NCI-H748 (cell line): ENCODE data around the gene PPFIBP2.

Experiments used
- DNase-seq: peaks from one replicate; lab custom pipeline; 2025; ENCODE audit not compliant: unreplicated experiment; lab: John Stamatoyannopoulos, UW

Gene PPFIBP2

DNA sequence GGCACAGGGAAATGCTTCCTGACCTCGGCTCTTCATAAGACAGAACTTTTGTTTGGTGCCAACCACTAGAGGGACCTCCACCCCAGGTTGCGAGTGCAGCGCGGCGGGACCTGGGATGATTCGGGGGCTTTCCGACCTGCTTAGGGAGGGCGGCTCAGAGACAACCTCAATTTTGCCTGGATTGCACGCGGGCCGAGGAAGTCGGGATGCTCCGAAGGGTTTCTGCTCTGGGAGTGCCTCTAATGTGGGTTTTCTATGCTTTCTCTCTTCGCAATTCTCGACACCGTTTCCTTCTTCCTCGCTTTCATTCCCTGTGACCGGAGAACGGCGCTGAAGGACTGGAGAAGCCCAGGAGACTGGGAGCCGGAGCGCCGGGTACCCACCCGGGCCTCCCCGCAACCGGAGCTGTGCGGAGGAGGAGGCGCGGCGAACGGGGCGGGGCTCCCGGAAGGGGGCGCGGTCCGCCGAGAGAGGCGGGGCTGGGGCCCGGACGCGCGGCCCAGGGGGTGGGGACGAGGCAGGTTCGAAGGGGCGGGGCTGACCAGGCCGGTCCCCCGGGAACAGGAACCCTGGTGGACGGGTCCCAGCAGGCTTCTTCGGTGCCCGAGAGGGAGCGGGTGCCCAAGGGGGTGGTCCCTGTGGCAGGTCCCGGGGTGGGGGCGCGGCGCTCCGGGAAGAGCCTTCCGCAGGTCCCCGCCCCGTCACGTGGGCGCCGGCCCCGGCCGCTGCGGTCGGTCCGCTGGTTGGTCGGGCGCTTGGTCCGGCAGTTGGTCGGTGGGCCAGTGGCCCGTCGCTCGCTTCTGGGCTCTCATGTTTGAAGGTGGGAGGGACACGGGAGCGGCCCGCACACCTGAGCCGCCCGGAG is at the start of gene PPFIBP2:
TSS of gene PPFIBP2 (plus strand) at position 766 of the 865 bp plus-strand sequence. CDS start 35,477 bp downstream, outside the sequence.
- DNase-seq, result peak; percentile 73

DNA sequence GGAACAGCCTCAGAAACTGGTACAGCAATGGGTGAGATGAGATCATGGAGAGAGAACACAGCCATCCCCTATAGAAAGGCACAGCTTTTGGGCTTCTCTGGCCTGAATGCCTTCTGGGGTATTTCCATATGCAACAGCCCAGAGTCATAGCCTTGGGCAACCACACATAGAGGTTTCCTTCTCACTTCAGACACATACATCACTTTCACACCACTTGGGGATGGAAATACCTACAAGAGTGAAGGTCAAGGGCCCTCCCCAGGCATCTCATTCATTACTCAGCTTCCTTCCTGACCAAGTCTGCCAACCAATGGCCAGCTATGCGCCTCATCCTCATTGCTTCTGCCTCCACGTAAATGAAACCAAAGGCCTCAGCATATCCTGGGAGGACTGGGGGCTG is 46.1 kb upstream of the PPFIBP2 start:
- DNase-seq, result no peak

DNA sequence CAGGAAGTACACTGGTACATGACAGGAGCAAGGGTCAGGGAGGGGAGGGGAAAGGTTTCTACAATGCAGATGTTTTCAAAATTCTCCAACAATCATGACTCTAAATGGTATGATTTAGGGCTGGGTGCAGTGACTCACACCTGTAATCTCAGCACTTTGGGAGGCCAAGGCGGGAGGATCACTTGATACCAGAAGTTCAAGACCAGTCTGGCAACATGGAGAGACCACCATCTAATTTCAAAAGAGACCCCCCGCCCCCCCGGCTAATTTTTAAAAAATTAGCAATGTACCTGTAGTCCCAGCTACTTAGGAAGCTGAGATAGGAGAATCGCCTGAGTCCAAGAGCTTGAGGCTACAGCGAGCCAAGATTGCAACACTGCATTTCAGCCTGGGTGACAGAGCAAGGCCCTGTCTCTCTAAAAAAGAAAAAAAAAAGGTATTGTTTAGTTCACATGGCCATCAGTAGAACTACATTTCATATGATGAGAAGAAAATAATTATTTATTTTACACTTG is 44.4 kb upstream of the PPFIBP2 start:
- DNase-seq, result no peak

DNA sequence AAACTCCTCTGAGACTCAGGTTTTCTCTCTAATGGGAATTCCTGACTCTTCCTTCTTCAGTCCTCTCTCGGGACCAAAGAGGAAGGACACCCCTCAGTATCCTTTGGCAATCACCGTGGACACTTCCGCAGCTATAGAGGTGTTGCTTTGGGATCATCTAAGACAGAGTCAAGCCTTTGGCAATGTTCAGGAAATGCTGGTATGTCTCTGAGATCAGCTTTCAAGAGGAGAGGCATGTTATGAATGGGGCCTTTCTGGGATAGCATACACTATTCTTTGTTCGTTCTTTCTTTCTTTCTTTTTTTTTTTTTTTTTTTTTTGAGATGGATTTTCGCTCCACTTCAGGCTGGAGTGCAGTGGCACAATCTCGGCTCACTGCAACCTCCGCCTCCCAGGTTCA is 42.7 kb upstream of the PPFIBP2 start:
- DNase-seq, result no peak

DNA sequence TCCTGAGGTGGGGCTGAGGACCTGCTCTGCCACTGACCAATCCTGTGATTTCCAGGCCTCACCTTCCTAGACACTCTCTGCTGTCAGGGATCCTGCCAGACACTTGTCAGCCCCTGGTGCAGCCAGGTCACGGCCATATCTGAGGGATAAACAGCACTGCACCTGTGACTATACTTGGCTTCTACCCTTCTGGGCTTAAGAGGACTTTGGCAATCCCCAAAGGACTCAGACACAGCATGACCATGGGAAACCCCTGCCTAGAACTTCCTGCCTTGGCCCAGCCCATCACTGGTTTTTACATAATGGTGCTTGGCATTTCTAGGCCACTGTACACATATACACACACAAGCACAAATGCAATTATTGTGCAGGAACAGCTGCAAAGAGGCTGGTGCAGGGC is 40.1 kb upstream of the PPFIBP2 start:
- DNase-seq, result no peak

DNA sequence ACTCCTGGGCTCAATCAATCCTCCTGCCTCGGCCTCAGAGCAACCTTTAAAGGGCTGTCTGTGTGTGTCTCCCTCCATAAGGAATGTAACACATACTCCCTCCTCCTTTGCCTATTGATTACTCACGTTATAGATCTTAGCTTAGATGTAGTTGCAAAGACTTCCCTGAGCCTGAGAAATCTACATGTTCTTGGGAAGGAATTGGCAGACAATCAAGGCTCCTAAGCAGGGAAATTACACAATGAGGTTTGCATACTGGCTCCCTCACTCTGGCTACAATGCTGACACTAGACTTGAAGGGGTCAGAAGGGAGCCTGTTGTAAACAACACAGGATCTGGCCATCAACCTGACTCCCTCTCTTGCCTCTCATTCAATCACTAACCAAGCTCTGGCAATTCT is 33.7 kb upstream of the PPFIBP2 start:
- DNase-seq, result no peak

DNA sequence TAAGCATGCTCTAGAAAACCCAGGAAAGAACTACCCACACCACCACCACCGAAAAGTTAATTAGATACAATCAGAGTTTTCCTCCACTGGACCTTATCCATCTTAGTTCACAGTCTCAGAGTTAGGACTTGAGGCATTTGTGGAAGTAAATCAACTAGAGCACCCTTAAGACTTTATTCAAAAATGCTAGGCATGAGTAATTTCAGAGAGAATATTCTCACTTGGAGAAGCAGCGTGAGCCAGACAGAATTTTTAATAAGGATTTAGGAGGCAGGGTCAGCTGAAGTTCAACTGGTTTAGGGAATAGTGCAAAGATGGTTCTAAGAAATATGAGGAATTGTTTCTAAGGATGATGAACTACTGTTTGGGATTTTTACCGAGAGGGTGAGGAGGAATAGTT is 29.7 kb upstream of the PPFIBP2 start:
- no peak for DNase-seq

DNA sequence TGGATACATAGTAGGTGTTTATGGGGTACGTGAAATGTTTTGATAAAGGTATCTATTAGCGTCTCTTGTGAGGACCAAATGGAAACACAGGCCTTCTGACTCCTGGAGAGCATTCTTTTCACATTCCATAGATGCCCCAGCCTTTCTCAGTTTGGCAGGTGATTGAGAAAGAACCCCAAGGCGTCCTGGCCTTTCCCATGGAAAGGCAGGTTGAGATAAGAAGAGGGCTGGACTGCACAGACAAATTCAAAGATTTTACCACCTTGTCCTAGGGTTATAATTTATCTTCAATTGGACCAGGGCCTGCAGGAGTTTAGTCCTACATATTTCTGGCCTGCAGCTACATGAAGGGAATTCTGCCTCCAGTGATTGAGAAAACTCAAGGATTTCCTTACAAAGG is 29.2 kb upstream of the PPFIBP2 start:
- DNase-seq, result no peak

DNA sequence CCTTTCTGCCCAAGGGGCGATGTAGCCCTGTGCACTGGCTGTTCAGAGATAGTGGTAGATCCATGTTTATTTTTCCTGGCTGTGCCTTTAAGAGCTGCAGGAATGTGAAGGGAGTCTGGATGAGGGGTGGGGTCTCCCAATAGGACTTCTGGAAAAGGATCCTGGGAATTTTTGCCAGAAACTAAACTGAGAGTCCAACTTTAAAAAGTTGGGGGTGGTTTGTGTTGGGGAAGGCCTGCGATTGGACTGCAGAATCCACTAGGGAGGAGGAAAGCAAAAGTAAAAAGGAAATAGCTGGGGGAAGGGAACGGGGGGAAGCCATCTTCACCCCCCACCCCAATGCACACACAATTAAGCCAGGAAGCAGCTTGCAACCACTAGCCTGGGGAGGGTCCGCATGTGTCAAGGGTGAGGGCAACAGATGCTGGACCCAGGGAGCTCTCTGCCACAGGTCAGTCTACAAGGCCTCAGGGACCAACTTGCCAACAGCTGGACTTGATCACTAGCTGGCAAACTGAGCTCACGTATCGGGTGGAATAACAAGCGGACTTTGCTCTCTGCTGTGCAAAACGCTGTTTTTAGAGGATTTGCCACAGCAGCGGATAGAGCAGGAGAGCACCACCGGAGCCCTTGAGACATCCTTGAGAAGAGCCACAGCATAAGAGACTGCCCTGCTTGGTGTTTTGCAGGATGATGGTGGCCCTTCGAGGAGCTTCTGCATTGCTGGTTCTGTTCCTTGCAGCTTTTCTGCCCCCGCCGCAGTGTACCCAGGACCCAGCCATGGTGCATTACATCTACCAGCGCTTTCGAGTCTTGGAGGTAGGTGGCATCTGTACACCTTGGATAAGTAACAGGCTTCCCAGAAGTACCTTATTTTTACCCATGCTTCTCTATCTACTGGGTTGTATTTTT is 28.4 kb upstream of the PPFIBP2 start, which contains the start of gene OLFML1:
TSS of gene OLFML1 (plus strand) at position 321 of the 912 bp plus-strand sequence. CDS start at position 691, 370 bp downstream.
- no peak for DNase-seq

DNA sequence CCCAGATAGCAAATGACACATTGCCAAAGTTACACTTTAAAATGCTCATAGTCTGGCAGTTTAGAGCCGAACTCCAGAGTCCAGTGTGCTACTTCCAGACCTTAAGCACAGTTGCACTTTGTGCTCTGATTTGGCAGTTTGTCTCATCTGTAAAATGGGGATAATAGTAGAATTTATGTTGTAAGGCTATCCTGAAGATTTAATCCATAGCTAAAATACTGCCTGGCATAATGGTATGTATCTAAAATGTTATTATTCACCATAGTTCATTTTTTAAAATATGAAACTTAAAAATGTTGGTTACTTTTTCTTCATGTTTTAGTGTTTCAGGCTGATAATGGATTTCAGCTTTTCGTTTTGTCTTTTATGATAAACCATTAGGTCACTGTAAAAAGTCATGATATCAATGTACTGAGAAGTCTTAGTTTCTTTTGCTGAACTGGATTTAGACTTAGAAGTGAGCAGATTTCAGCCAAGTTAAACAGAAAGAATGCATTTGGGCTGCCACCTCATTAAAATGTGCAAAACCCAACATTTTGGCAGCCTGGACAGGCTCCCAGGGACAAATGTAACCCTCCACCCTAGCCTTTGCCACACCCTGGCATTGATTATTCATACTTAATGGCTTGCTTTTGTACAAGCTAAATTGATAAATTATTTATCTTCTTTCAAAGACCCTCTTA is 27.6 kb upstream of the PPFIBP2 start:
- no peak for DNase-seq

DNA sequence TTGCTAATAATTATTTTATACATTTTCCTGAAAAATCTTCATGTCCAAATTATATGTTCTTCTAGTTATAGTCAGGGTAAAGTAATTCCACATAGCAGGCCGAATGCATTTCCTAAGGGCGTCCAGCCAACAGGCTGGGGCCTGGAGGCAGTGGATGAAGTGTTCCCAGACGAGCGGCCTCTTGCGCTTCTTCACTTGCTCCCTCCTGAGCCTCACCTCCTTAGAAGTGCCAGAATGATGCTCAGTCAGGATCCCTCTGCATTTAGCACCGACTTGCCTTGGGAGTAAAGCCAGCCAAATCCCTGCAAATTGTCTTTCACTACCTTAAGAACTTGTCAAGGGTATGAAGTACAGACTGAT is 27.0 kb upstream of the PPFIBP2 start:
- DNase-seq, result no peak

DNA sequence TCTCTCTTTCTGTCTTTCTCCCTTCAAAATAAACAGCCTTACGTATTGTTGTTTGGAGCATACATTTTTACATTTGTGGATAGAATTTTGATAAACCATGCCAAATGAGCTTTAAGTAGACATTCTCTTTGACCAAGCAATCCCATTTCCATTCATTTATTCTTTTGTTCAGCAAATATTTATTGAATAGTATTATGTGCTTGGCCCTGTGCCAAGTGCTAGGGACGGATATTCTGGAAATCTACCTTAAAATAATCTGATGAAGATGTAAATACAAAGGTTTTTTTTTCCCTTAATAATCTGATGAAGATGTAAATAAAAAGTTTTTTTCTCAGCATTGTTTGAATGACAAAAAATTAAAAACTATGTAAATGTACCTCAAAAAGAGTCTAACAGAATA is 26.4 kb upstream of the PPFIBP2 start:
- DNase-seq, result no peak

DNA sequence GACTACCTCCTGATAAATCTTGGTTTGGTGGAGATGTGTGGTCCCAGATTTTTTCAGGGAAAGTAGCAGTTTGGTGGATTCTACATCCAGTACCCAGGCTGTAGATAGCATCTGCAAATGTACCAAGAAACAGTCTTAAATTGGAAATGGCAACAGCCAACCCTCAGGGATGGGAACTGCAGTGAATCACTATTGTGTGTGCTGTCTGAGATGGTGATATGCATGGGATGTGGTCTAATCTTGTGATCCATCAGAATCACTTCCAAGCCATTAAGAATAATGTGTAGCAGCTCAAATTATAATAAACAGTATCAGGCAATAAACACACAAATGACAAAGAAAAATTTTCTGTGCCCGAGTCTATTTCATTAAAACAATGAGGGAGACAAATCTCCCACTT is 25.1 kb upstream of the PPFIBP2 start:
- DNase-seq, result no peak

DNA sequence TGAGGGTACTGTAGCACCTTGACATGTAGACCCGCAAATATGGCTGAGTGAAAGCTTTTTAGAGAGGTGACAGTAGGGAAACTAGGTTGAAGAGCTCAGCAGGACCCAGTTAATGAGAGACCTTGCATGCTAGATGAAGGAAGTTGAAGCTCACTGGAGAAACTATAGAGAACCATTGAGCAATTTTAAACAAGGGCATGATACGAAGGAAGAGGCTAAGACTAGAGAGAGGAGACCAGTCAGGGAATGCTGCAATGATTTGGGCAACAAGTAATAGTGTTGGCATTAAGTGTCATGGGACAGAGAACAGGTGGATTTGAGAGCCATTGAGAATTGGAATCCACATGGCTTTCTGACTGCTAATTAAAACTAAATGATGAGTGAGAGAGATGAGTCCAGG is 24.4 kb upstream of the PPFIBP2 start:
- DNase-seq, result no peak

DNA sequence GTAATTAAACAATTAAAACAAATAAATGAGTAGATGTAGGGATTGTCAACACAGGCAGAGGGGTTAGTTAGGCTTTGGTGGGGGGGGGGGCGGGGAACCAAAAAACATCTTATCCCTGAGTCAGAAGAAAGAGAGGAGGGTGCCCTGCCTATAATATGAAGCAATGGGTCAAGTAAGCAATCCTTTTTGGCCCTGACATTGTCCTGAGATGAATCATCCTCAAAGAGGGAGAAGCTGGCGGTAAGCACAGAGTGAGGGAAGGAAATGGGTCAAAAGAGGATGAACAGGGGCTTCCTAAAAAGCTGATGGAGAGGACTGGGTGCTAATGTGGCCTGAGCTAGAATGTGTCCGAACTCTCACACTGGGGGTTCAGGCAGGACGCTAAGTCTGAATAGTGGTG is 23.7 kb upstream of the PPFIBP2 start:
- no peak for DNase-seq

DNA sequence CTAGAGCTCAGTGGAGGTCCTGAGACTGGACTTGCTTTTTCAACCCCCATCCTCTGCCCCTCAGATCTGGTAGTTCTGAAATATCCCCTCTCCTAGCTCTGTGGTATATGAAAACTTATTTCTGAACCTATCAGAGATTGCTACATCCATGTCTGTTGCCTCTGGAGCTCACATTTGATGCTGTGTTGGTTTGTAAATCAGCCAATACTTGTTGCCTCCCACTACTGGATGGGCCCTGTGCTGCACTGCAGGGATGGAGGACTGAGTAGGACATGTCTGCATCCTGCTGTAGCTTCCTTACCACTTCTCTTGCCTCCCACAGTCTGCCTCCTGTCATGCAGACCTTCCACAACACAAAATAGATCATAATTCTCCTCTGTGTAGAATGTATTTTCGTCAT is 23.3 kb upstream of the PPFIBP2 start:
- DNase-seq, result no peak

DNA sequence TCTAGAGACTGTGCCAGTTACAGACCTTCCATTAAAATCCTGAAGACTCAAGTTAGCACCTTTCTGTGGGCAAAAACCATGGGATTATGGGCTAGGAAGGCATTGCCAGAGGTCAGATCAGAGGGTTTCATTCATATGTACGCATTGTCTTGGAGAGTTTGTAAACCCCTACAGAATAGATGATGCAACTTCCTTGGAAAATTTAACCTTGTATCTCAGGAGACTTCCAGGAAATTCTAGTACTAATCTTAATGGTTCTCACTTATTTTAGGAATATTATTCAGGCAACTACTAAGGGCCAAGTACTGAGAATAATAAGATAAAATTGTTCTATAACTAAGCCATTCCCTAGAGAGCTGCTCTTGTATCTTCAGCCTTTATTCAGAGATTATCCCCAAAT is 21.5 kb upstream of the PPFIBP2 start:
- DNase-seq, result no peak

DNA sequence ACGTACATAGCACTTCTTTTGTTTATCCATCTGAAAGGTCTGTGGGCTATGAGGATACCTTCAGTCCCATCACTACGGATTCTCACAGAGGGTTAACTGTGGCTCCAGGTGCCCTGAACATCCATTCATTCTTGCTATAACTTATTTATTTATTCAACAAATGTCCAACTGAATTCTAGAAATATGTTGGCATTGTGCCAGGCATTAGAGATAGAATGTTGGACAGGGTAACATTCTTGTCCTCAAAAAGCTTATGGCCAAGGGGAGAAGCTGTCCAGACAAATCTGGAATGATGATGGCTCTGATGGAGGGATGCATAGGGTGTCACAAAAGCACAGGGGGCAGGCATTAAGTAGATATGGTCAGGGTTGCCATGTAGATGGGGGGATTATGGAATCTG is 20.1 kb upstream of the PPFIBP2 start:
- DNase-seq, result no peak

DNA sequence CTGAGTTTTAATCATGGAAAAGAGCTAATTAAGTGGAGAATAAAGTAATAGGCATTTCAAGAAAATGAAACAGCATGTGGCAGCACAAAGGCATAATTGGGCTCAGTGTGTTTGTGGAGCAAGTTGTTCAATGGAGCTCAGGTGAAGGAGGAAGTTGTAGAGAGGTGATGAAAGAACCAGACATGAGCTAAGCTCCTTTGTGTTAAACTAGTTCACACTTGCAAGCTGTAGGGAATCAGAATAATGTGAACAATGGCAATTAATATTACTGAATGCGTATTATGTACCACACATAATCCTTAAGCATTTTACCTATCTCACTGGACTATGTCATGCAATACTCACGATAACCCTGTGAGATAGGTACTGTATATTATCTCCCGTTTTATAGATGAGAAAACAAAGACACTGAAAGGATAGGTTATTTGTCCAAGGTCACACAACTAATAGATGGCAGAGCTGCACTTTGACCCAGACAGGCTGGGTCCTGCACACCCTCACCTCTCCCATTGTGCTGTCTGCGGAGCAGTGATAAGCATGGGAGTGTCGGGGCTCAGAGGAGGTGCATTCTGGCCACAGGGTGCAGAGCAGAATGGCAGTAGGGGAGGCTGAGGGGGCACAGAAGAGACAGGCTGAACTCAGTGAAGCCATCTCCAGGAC is 19.6 kb upstream of the PPFIBP2 start:
- DNase-seq, result no peak

DNA sequence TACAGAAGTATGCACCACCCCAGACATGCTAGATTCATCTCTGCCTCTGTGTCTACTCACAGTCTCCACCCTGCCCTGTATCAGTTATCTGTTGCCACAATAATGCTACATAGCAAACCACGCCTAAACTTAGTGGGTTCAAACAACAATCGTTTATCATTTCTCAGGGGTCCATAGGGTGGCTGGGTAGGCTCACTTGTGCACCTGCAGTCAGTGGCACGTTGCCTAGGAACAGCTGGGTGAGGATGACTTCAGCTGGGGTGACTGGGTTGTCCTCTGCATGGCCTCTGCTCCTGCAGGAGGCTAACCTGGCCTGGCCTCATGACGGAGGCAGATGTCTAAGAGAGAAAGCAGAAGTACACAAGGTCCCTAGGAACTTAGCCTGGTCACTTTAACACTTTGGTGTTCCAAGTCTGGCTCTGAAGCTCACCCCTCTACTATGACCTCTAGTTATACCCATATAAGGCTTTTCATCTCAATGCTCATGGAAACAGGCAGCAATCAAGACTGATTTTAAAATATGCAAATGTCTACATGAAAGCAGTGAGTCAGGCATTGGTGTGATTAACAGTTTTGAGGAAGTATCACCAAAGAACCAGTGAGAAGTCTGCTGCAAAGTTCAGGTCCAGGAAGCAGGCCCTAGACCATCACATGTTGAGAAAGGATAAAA is 17.8 kb upstream of the PPFIBP2 start:
- DNase-seq, result no peak
